ENCODE results near the gene TRMT6. TPM values are rescaled to one million over a fixed set of nuclear protein-coding genes. Genes with fewer than 3 reads are reported as not detected.

TRMT6 gene
- total RNA-seq, 1 donor from 2014 or later = 13.2 TPM

DNA sequence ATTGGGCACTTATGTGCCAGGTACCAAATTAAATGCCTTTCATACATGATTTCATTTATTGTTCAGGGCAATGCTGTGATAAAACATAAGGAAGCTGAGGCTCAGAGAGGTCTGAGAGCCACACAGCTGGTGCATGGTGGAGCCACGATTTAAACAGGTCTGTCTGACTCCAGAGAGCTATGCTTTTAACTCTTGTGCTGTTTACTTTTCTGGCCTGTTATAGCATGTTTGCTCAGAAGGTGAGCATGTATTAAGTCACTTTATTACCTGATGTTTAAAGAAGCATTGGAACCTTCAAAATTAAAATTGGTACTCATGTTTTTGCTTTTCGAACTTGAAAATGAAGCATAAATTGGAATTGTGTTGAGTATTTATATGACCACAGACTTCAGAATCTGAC, 26.9 kb upstream of the TRMT6 start:
- H3K36me3 Mint-ChIP-seq = peaks cover 7% of the 10 kb centered on the region
- no peak overlapping the region for H3K4me3 Mint-ChIP-seq
- no peak overlapping the region for H3K27ac Mint-ChIP-seq
- no peak for DNase-seq (ENCODE audit: low spot score in 2 of 2, unreplicated experiment in 2 of 2)
- H3K9me3 Mint-ChIP-seq = no peaks in the 10 kb centered on the region
- TF ChIP-seq, protein P1, sequence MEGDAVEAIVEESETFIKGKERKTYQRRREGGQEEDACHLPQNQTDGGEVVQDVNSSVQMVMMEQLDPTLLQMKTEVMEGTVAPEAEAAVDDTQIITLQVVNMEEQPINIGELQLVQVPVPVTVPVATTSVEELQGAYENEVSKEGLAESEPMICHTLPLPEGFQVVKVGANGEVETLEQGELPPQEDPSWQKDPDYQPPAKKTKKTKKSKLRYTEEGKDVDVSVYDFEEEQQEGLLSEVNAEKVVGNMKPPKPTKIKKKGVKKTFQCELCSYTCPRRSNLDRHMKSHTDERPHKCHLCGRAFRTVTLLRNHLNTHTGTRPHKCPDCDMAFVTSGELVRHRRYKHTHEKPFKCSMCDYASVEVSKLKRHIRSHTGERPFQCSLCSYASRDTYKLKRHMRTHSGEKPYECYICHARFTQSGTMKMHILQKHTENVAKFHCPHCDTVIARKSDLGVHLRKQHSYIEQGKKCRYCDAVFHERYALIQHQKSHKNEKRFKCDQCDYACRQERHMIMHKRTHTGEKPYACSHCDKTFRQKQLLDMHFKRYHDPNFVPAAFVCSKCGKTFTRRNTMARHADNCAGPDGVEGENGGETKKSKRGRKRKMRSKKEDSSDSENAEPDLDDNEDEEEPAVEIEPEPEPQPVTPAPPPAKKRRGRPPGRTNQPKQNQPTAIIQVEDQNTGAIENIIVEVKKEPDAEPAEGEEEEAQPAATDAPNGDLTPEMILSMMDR (IDR thresholded peaks at IDR 0.05; ENCODE audit: unreplicated experiment) = no peak
- H3K27me3 Mint-ChIP-seq (ENCODE audit: low read depth) = no peaks in the 10 kb centered on the region
- no peaks in the 10 kb centered on the region for H3K4me1 Mint-ChIP-seq

DNA sequence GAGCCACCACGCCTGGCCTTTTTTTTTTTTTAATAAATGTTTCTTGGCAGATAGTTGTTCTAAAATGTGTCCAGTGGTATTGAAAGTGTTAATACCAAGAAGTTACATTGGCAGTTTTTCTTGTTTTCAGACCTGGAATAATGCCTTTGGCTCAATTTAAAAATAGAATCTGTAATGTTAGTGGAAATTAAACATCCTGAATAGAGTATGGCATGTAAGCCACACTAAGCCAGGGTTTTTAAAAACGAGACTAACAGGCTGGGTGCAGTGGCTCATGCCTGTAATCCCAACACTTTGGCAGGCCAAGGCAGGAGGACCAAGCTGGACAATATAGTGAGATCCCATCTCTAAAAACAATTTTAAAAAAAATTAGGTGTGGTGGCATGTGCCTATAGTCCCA, 25.4 kb upstream of the TRMT6 start:
- TF ChIP-seq, protein P1 (IDR thresholded peaks at IDR 0.05; ENCODE audit: unreplicated experiment) = no peak
- no peaks in the 10 kb centered on the region for H3K4me1 Mint-ChIP-seq
- H3K9me3 Mint-ChIP-seq = no peaks in the 10 kb centered on the region
- H3K27me3 Mint-ChIP-seq (ENCODE audit: low read depth) = no peaks in the 10 kb centered on the region
- no peak overlapping the region for H3K4me3 Mint-ChIP-seq
- no peak for DNase-seq (ENCODE audit: low spot score in 2 of 2, unreplicated experiment in 2 of 2)
- H3K36me3 Mint-ChIP-seq = peaks cover 7% of the 10 kb centered on the region
- no peak overlapping the region for H3K27ac Mint-ChIP-seq

DNA sequence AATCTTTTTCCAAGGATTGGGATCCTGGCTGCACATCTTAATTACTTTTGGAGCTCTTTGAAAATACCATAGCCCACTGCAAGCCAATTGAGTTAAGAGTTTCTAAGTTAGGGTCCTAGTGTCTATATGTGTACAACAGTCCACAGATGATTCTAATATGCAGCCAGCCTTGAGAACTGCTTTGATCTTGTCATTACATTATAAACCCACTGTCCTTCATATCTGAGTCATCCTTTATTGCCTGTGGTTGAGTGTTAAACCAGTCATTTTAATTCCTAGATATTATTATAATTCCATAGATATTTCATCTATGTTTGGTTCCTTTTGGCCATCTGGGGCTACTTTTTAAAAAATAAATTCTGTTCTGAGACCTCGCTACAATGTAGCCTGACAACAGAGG, 24.2 kb upstream of the TRMT6 start:
- no peak for DNase-seq (ENCODE audit: low spot score in 2 of 2, unreplicated experiment in 2 of 2)
- peaks cover 7% of the 10 kb centered on the region for H3K36me3 Mint-ChIP-seq
- TF ChIP-seq, protein P1 (IDR thresholded peaks at IDR 0.05; ENCODE audit: unreplicated experiment) = no peak
- H3K4me1 Mint-ChIP-seq = no peaks in the 10 kb centered on the region
- H3K27me3 Mint-ChIP-seq (ENCODE audit: low read depth) = no peaks in the 10 kb centered on the region
- no peak overlapping the region for H3K27ac Mint-ChIP-seq
- H3K4me3 Mint-ChIP-seq = no peak overlapping the region
- no peaks in the 10 kb centered on the region for H3K9me3 Mint-ChIP-seq

DNA sequence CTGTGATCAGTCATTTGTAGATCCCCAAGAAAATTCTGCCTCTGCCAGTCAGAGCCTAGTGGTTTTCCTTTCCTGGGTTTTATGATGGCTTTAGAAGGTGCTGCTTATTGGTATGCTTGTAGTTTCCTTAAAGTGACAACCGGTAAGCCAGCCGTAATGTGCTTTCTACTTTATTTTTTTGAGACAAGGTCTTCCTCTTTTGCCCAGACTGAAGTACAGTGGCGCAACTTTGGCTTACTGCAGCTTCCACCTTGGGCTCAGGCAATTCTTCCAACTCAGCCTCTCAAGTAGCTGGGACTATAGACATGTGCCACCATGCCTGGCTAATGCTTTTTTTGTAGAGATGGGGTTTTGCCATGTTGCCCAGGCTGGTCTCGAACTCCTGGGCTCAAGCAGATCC, 23.6 kb upstream of the TRMT6 start:
- H3K27ac Mint-ChIP-seq = no peak overlapping the region
- TF ChIP-seq, protein P1 (IDR thresholded peaks at IDR 0.05; ENCODE audit: unreplicated experiment) = no peak
- H3K36me3 Mint-ChIP-seq = peaks cover 2% of the 10 kb centered on the region
- no peaks in the 10 kb centered on the region for H3K9me3 Mint-ChIP-seq
- H3K27me3 Mint-ChIP-seq (ENCODE audit: low read depth) = no peaks in the 10 kb centered on the region
- no peaks in the 10 kb centered on the region for H3K4me1 Mint-ChIP-seq
- DNase-seq (ENCODE audit: low spot score in 2 of 2, unreplicated experiment in 2 of 2) = no peak
- no peak overlapping the region for H3K4me3 Mint-ChIP-seq

DNA sequence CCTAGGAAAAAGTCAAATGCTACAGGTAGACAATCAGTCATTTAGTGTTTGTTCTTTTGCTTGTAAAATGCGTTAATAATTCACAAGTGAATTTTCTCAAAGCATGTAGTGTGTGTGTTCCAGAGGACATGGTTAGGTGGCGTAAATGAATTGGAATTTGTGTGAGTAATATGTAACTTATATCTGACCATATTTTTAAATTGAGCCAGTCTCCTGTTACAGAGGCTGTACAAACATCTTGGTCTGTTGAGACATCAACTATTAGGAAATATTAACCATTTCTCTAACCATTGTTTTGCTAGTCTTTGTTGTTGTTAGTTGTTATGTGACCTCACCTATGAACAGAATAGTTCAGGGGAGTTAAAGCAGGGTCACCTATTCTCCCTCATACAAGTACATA, 22.8 kb upstream of the TRMT6 start:
- TF ChIP-seq, protein P1 (IDR thresholded peaks at IDR 0.05; ENCODE audit: unreplicated experiment) = no peak
- Mint-ChIP-seq H3K9me3 (no peaks in the 10 kb centered on the region), H3K27ac (no peak overlapping the region), H3K4me1 (no peaks in the 10 kb centered on the region), H3K4me3 (no peak overlapping the region), H3K36me3 (peaks cover 2% of the 10 kb centered on the region), H3K27me3 (ENCODE audit: low read depth) (no peaks in the 10 kb centered on the region)
- no peak for DNase-seq (ENCODE audit: low spot score in 2 of 2, unreplicated experiment in 2 of 2)

DNA sequence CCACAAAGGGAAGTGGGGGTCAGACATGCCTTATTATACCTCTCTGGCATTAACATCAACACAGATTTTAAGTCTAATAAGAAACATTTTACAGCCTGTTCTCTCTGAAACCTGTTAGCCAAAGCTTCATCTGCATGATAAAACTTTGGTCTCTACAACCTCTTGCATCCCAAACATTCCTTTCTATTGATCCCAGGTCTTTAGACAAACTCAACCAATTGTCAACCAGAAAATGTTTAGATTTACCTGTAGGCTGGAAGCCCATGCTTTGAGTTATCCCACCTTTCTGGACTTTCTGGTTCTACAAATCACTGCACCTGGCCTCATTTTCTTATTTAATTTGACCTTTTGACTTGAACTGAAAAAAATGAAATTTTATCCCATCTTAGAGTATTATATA, 20.9 kb upstream of the TRMT6 start:
- TF ChIP-seq, protein P1 (IDR thresholded peaks at IDR 0.05; ENCODE audit: unreplicated experiment) = no peak
- H3K36me3 Mint-ChIP-seq = peaks cover 4% of the 10 kb centered on the region
- H3K9me3 Mint-ChIP-seq = no peaks in the 10 kb centered on the region
- DNase-seq (ENCODE audit: low spot score in 2 of 2, unreplicated experiment in 2 of 2) = no peak
- H3K4me3 Mint-ChIP-seq = no peak overlapping the region
- peak overlapping the region; percentile 30 for H3K27ac Mint-ChIP-seq
- H3K4me1 Mint-ChIP-seq = no peaks in the 10 kb centered on the region
- no peaks in the 10 kb centered on the region for H3K27me3 Mint-ChIP-seq (ENCODE audit: low read depth)
